Adrenal gland (tissue), 12 donors: ENCODE measurements around the gene RHOBTB3. TPM values are rescaled to one million over a fixed set of nuclear protein-coding genes. Genes with fewer than 3 reads are reported as not detected.
"Not testable (repeated sequence)": the region's sequence is repeated elsewhere in the genome, so short reads cannot be mapped to it uniquely, and the experiment has no call there.

Source experiments
- DNase-seq, 7 donors: peaks; one replicate each; pipeline ENCODE4 v3.0.0-alpha.2; 2019 to 2020
- H3K27ac ChIP-seq, 5 donors: fragments of 200-600 bp; sonication (generic) in 4 of 5; 1 replicate in 3 of 5; 2 replicates in 2 of 5; pipeline versions ENCODE4 v1.5.1 to v1.8.0; 2016 to 2020; ENCODE audit warnings: mild to moderate bottlenecking in 1 of 5
- H3K27me3 ChIP-seq: fragments of 200-600 bp; 2 replicates; pipeline ENCODE4 v1.8.0; 2021
- H3K36me3 ChIP-seq, 2 donors: fragments of 200-600 bp; replicated peaks in 1 of 2; 1 replicate in 1 of 2; 2 replicates in 1 of 2; pipeline versions ENCODE4 v1.5.1 to v1.8.0; 2018 to 2022
- H3K4me1 ChIP-seq, 2 donors: fragments of 200-600 bp; replicated peaks in 1 of 2; 1 replicate in 1 of 2; 2 replicates in 1 of 2; pipeline versions ENCODE4 v1.5.1 to v1.8.0; 2018 to 2021
- H3K4me3 ChIP-seq, 4 donors: fragments of 200-600 bp; sonication (generic) in 3 of 4; one replicate each; pipeline ENCODE4 v1.5.1; 2016 to 2018
- H3K9me3 ChIP-seq, 3 donors: fragments of 200-600 bp; sonication (generic) in 1 of 3; replicated peaks in 1 of 3; 1 replicate in 2 of 3; 2 replicates in 1 of 3; pipeline versions ENCODE4 v1.5.1 to v1.8.0; 2016 to 2021
- CTCF ChIP-seq, 6 experiments: fragments of 450-650 bp in 4 of 6; fragments of 200-600 bp in 2 of 6; sonication (generic) in 1 of 6; IDR thresholded peaks; 1 replicate in 5 of 6; 2 replicates in 1 of 6; pipeline versions ENCODE4 v1.5.1 to v1.8.0; 2016 to 2021; ENCODE audit warnings: antibody characterized with exemption in 6 of 6, mild to moderate bottlenecking in 2 of 6, moderate library complexity in 1 of 6
- POLR2A ChIP-seq, 2 donors: fragments of 450-650 bp; IDR thresholded peaks; one replicate each; pipeline ENCODE4 v1.6.1; 2017; ENCODE audit warnings: antibody characterized with exemption in 2 of 2, mild to moderate bottlenecking in 2 of 2, moderate library complexity in 1 of 2
- WGBS, 4 donors: extraction: QIAGEN DNeasy Blood & Tissue Kit in 2 of 4; methylation state at CpG; one replicate each; pipeline versions ENCODE4 v1.1.5 to v1.1.7; 2013 to 2017; 5-methylcytosine and 5-hydroxymethylcytosine counted together
- intact Hi-C, 2 donors: fragments of 100-400 bp; cut with DNase I; formaldehyde crosslinking; loops; one replicate each; pipeline versions ENCODE4 v1.14.1 to v1.15.0; 2022 to 2023
- polyA plus RNA-seq, 3 donors: library from polyadenylated mRNA; stranded (reverse); fragments of 200-250 nt in 2 of 3; fragments of 350-450 nt in 1 of 3; fragmentation: Illumina TruSeq in 1 of 3; extraction: RNeasy Lipid Tissue Mini Kit (QIAGEN cat#74804) in 1 of 3; gene quantifications; one replicate each; pipeline ENCODE4 v1.2.3, GENCODE V29; 2013 to 2014
- total RNA-seq, 9 donors: library from RNA; depleted of rRNA in 4 of 9; stranded (reverse); fragments of >200 nt in 4 of 9; fragments of 120-200 nt in 1 of 9; fragmentation: NEBNext Ultra II Directional in 1 of 9; extraction: Animal tissue kit (Norgen Biotek cat#: 25700) in 1 of 9; gene quantifications; one replicate each; pipeline versions ENCODE4 v1.1.0 to v1.2.4, GENCODE V29; 2013 to 2023
- donor health status: healthy with polysubstance abuse.
- donor health status: Bipolar disorder and iron deficiency.
- donor health status: DM: yes; HTN: yes; CAD: no.
- donor health status: DM: no; HTN: no; CAD: no.
- donor health status: DM: no; HTN: no; CAD: no.
- donor health status: DM: yes; HTN: yes; CAD: no.

The RHOBTB3 gene
- total and polyA plus RNA-seq, 12 donors: 23.9 to 258 (median 108) TPM

GRCh38 chr5:95701074-95701473 is 30.1 kb upstream of the RHOBTB3 start:
- no peaks in the 10 kb centered on the region for H3K9me3 ChIP-seq
- H3K36me3 ChIP-seq: no peaks in the 10 kb centered on the region
- no peak overlapping the region for H3K27ac ChIP-seq
- no peak for TF ChIP-seq CTCF (IDR thresholded peaks at IDR 0.05)
- no peak for TF ChIP-seq POLR2A (IDR thresholded peaks at IDR 0.05)
- DNase-seq: no peak
- intact Hi-C loops: no loop called here
- H3K4me1 ChIP-seq: peaks cover 5% of the 10 kb centered on the region in 2 donors
- H3K4me3 ChIP-seq: no peak overlapping the region
- no peaks in the 10 kb centered on the region for H3K27me3 ChIP-seq

- Histone ChIP-seq H3K27me3 (no peaks in the 10 kb centered on the region), H3K4me1 (peaks cover 5% of the 10 kb centered on the region in 2 donors), H3K36me3 (no peaks in the 10 kb centered on the region), H3K9me3 (no peaks in the 10 kb centered on the region), H3K27ac (no peak overlapping the region), H3K4me3 (no peak overlapping the region)
- no peak for DNase-seq
- no peak for TF ChIP-seq CTCF (IDR thresholded peaks at IDR 0.05)
- TF ChIP-seq POLR2A (IDR thresholded peaks at IDR 0.05): no peak
- intact Hi-C loops: no loop called here
- 27 to 37% (median 29%) methylated on average over 1 of the region's 1 CpG for WGBS, 4 donors
Observed at GRCh38 chr5:95704150-95704549, 27.0 kb upstream of the RHOBTB3 start.

GRCh38 chr5:95706196-95706595 is 24.9 kb upstream of the RHOBTB3 start:
- H3K27me3 ChIP-seq, H3K36me3 ChIP-seq, intact Hi-C loops, H3K4me3 ChIP-seq, H3K9me3 ChIP-seq, H3K27ac ChIP-seq, DNase-seq: not testable (repeated sequence)
- H3K4me1 ChIP-seq: peaks cover 5 to 11% of the 10 kb centered on the region in 2 donors
- WGBS, 4 donors: 89 to 100% (median 96%) methylated on average over 2 to 5 of the region's 5 CpGs

- Histone ChIP-seq H3K9me3 (no peaks in the 10 kb centered on the region), H3K36me3 (no peaks in the 10 kb centered on the region), H3K4me1 (peaks cover 5 to 11% of the 10 kb centered on the region in 2 donors), H3K27ac (no peak overlapping the region), H3K27me3 (no peaks in the 10 kb centered on the region), H3K4me3 (no peak overlapping the region)
- WGBS, 4 donors: 81 to 94% (median 90%) methylated on average over 9 of the region's 9 CpGs
- DNase-seq: no peak
- TF ChIP-seq CTCF (IDR thresholded peaks at IDR 0.05) (no peak), POLR2A (IDR thresholded peaks at IDR 0.05) (no peak)
- intact Hi-C loops: no loop called here
Observed at GRCh38 chr5:95707055-95707454, 24.1 kb upstream of the RHOBTB3 start.

GRCh38 chr5:95707534-95708188 is 23.5 kb upstream of the RHOBTB3 start:
- H3K36me3 ChIP-seq, intact Hi-C loops, H3K27ac ChIP-seq, H3K9me3 ChIP-seq, H3K4me3 ChIP-seq, DNase-seq, H3K27me3 ChIP-seq: not testable (repeated sequence)
- 71 to 79% (median 75%) methylated on average over 8 of the region's 8 CpGs for WGBS, 4 donors
- H3K4me1 ChIP-seq: peaks cover 5 to 11% of the 10 kb centered on the region in 2 donors
